Fibroblast of the conjunctiva (primary cell): ENCODE measurements around the gene SIMC1.

Experiments used
- DNase-seq: peaks from one replicate; pipeline ENCODE4 v3.0.0-alpha.2; 2010; ENCODE audit warnings: low read depth

The SIMC1 gene

GRCh38 chr5:176364765-176365350 is 126.6 kb downstream of the SIMC1 start:
- DNase-seq, result no peak

GRCh38 chr5:176365351-176366231 is 127.4 kb downstream of the SIMC1 start, which contains the start of gene ARL10:
TSS of gene ARL10 (plus strand) at chr5:176365487. CDS start at chr5:176365564, 77 bp downstream.
- no peak for DNase-seq

- DNase-seq, result no peak
Observed at GRCh38 chr5:176366232-176366894, 128.1 kb downstream of the SIMC1 start.

DNA sequence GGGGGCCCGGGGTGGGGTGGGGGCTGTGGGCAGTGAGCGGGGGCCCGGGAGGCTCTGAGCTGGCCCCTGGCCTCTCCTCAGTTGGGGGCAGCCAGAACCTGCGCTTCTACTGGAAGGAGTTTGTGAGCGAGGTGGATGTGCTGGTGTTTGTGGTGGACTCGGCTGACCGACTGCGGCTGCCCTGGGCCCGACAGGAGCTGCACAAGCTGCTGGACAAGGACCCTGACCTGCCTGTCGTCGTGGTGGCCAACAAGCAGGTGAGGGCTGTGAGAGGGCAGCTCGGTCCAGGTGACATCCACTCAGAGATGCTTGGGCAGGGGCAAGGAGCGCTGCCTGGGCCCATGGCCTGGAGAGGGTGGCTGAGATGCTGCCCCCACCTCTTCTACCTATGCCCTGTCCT is 130.5 kb downstream of the SIMC1 start:
- DNase-seq, result no peak

- DNase-seq, result no peak
Observed at GRCh38 chr5:176369934-176370711, 131.9 kb downstream of the SIMC1 start.

- no peak for DNase-seq
Observed at GRCh38 chr5:176371621-176372539, 133.7 kb downstream of the SIMC1 start.

- DNase-seq, result no peak
Observed at GRCh38 chr5:176373100-176373818, 135.0 kb downstream of the SIMC1 start.

DNA sequence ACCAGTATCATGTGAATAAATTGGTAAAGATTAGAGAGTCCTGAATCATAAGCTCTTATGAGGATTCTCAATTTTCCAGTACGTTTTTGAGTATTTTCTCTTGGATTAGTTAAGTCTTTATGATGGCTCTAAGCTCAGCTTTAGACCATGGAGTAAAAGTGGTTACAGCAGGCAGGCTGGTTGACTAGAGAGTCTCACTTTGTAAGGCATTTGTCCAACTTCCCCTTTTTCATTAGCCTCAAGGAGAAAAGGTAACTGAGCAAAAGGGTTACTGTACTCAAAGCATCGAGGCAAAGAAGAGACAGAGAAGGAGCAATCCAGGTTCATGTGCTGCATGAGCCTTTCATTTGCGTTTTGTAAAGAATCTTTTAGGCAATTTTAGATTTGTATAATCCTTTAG is 141.7 kb downstream of the SIMC1 start:
- no peak for DNase-seq

DNA sequence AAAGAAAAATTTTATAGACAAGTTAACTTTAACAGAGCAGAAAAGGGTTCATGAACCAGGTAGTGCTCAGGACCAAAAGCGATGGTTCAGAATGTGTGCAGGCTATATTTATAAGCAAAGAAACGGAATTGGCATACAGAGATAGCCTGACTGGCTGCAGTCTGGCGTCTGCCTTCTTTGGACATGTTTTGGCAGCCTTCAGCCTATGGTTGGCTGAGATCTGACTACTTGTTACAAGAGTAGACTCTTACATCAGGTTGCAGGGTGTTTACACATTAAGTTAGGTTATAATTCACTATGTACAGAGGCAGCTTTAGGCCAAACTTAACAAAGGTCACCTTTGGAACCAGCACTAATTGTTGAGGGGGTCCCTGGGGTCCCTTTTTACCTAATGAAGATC is 143.2 kb downstream of the SIMC1 start:
- DNase-seq, result no peak

DNA sequence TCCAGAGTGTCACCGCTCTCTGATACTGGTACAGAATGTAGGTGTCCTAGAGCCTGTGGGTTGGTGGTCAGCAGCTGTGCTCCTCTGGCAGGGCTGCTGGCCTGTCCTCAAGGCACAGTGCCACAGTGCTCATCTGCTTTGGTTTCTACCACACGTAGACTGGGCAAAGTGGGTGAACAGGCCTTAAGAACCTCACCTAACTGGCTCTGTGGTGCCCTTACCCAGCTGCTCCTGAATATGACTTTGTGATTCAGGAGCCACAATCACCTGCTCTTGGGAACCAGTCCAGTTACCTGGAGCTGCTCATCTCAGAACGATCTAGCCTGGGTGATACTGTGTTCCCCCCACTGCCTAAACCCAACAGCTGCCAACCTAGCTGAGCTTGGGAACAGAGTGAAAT is 143.8 kb downstream of the SIMC1 start:
- DNase-seq, result no peak

DNA sequence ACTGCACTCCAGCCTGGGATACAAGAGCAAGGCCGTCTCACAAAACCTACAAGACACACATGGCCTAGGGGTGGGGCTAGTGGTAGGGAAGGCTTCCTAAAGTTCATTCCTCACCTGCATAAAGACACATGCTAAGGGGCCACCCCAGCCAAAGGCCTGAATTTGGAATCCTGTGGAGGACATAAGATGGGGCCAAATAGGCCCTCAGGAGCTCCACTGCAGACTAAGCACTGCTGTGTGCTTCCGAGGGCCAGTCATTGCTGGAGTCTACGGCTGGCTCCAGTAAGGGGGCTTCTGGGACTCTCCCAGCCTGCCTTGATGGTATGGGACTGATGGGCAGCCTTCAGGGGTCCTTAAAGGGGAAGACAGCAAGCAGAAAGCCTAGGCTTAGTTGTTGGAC is 144.5 kb downstream of the SIMC1 start:
- DNase-seq, result no peak

GRCh38 chr5:176383248-176383905 is 145.2 kb downstream of the SIMC1 start:
- DNase-seq, result no peak

DNA sequence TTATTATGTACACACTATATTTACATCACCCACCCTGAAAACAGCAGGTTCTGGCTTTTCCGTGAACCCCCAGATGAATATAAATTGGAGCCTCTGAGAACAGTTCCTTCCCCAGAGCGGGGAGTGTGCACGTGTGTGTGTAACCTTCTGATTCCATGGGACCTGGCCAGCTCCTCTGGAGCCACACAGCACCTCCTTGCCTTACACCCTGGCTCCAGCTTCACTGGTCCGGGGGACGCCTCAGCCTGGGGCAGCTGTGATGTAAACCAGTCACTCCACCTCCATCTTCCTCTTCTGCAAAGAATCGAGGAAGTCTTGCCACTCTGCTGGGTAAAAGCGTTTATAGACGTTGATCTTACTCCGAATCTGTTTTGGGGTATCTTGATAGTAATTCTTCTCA is 145.7 kb downstream of the SIMC1 start:
- no peak for DNase-seq

- DNase-seq, result no peak
Observed at GRCh38 chr5:176384366-176384930, 146.2 kb downstream of the SIMC1 start.

DNA sequence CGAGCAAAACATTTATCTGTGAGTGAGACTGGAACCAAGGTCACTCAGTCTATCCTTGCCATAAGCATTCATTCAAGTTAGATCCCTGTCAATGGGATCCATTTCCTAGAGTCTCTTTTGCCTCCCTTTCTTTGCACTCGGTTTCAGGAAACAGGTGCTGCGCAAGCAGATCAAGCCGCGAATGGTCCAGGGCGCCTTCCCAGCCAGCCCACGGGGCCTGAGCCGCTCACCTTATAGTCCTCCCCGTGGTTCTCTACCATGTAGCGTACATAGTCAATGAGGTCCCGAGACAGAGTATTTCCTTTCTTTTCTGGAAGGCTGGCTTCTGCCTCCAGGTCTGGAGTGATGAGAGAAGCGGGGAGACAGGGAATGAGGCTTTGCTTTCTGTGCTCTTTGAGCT is 146.8 kb downstream of the SIMC1 start:
- DNase-seq, result no peak

DNA sequence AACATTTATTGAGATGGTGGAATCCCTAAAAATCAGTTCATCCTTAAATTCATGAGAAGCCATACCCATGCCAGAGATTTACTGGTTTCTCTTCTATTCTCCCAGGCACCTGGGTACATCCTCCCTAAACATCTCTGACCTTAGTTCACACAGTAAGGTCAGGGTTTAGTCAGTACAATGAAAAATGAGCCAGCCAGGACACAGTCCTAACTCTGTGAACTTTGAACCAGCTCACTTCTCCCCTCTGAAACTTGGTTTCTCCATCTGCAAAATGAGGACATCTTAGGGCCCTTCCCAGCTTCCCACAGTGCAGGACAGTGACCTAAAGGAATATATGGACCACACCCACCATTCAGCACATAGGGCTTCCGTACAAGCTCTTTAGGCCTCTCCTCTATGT is 148.3 kb downstream of the SIMC1 start:
- DNase-seq, result no peak

- no peak for DNase-seq
Observed at GRCh38 chr5:176387384-176387925, 149.2 kb downstream of the SIMC1 start.

GRCh38 chr5:176388003-176388443 is 149.8 kb downstream of the SIMC1 start:
- no peak for DNase-seq

- peak; percentile 98 for DNase-seq
Observed at GRCh38 chr5:176388444-176389134, 150.4 kb downstream of the SIMC1 start, which contains the start of the genes HIGD2A and NOP16. TSS of gene HIGD2A (plus strand) at chr5:176388751. CDS start at chr5:176388820, 69 bp downstream. TSS of gene NOP16 (minus strand) at chr5:176388598. CDS start at chr5:176388539, 59 bp downstream.
